Endometrial microvascular endothelial cells (primary cell): ENCODE results near the gene EXOC6B. TPM values are rescaled to one million over a fixed set of nuclear protein-coding genes. Genes with fewer than 3 reads are reported as not detected.

Experiments
- in situ Hi-C: cut with HindIII; loops from 2 replicates; pipeline ENCODE4 v1.10.0; 2017; ENCODE audit warnings: low sequenced_read_pairs, low pct_unique_long_range_greater_than_20kb; ENCODE audit errors: inconsistent ontology term
- total RNA-seq: library from RNA; depleted of rRNA; stranded (reverse); fragments of >200 nt; gene quantifications from one replicate; pipeline ENCODE4 v1.2.3, GENCODE V29; 2015; ENCODE audit errors: inconsistent ontology term

EXOC6B gene
- total RNA-seq, 1 donor from 2014 or later: 32.3 TPM

- in situ Hi-C loops: no loop called here
Measured at GRCh38 chr2:72800492-72800891, 25.3 kb downstream of the EXOC6B start.

DNA sequence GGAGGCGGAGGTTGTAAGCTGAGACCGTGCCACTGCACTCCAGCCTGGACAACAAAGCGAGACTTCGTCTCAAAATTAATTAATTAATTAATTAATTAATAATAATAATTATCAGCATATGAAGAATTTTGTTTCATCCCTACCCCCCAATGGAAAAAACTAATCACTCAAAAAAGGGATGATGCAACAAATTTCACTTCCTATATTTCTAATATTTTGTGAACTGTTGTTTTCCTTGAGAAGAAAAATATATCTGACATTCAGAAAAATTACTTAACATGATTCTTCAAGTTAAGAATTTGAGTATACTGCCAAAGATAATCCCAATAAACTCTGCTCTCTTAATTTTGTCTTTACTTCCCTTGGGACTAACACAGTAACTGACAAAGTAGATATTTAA lies 28.1 kb downstream of the EXOC6B start:
- in situ Hi-C loops: no loop called here

DNA sequence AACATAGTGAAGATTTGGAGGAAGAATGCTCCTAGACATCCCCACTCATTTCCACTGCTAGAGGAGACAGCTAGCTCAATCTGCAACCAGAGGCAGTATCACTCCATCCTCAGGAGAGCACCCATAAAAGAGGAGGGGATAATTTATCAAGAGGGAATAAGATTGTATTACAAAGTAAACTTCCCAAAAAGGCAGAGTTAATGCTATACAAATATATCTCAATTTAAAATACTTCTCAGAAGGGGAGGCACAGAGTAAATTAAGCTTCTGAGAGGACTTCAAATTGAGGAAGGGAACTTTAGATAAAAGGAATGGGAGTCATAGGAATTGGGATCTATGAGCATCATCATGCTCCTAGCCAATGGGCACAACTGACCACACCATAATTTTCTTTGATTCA lies 29.1 kb downstream of the EXOC6B start:
- in situ Hi-C loops: no loop called here

- in situ Hi-C loops: no loop called here
Measured at GRCh38 chr2:72794572-72794971, 31.3 kb downstream of the EXOC6B start.

DNA sequence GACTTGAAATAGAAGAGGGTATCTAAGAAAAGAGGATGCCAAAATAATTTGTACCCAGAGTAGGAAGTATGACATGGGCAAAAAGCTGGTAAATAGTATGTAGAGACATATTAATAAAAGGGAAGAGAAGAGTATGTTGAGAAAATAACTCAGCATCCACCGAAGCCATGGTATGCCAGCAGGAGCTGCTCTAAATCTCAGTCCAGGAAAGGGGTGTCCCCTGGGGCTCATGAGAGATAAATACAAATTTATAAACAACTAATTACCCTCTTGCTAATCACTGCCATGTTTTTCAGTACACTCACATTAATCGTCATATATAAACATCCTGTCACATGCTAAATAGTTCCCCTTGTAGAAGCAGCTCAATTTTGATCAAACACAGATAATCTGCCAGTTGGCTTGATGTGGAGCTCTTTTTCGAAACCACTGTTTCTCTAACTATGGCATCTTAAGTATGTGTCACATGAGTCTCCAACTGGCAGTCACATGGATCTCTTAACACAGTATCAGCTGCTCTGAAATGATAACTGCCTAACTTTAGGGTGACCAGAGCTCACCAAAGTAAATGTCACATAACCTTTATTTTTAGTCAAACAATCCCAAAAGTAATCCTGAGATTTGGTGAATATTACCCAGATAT lies 31.9 kb downstream of the EXOC6B start:
- in situ Hi-C loops: no loop called here

GRCh38 chr2:72789241-72789640 lies 36.6 kb downstream of the EXOC6B start:
- in situ Hi-C loops: no loop called here

- in situ Hi-C loops: no loop called here
Measured at GRCh38 chr2:72788756-72789155, 37.1 kb downstream of the EXOC6B start.

- in situ Hi-C loops: no loop called here
Measured at GRCh38 chr2:72785517-72785916, 40.3 kb downstream of the EXOC6B start.

GRCh38 chr2:72782520-72782919 lies 43.3 kb downstream of the EXOC6B start:
- in situ Hi-C loops: no loop called here

DNA sequence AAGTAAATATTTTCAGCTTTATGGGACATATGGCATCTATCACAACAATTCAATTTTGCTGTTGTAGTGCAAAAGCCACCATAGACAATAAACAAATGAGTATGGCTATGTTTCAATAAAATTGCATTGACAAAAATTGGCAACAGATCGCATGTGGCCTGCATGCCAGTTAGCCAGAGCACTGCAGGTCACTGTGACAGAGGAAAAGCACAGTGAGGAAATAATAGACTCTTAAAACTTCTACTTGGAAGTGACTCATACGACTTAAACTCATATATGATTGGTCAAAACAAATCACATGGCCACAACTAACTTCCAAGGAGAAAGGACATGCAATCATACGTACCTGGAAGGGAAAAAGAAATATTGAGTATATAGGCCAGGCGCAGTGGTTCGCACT lies 44.4 kb downstream of the EXOC6B start:
- in situ Hi-C loops: no loop called here

GRCh38 chr2:72780477-72780876 lies 45.4 kb downstream of the EXOC6B start:
- in situ Hi-C loops: no loop called here

DNA sequence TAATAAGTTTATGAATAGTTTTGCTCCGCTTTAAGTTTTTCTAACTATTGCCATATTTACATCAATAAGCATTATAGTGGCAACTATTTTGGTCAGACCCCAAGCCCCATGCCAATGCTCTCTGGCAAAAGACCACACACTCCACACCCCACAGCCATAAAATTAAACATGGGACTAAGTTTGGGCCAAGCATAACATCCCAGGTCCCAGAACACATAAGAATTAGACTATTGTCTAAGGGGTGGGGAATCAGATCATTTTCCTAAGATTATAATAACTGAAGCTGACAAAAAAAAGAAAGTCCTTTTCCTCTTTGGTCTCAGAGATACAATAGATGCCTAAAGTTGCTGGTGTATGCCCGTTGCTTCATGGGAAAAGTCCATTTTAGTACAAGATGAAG lies 46.3 kb downstream of the EXOC6B start:
- in situ Hi-C loops: no loop called here

- in situ Hi-C loops: no loop called here
Measured at GRCh38 chr2:72778410-72778809, 47.4 kb downstream of the EXOC6B start.

GRCh38 chr2:72770879-72771461 lies 54.9 kb downstream of the EXOC6B start:
- in situ Hi-C loops: no loop called here

GRCh38 chr2:72765997-72766609 lies 59.7 kb downstream of the EXOC6B start:
- in situ Hi-C loops: no loop called here

GRCh38 chr2:72762276-72762675 lies 63.6 kb downstream of the EXOC6B start:
- in situ Hi-C loops: no loop called here

GRCh38 chr2:72759755-72760154 lies 66.1 kb downstream of the EXOC6B start:
- in situ Hi-C loops: no loop called here

- in situ Hi-C loops: no loop called here
Measured at GRCh38 chr2:72757177-72757775, 68.6 kb downstream of the EXOC6B start.

DNA sequence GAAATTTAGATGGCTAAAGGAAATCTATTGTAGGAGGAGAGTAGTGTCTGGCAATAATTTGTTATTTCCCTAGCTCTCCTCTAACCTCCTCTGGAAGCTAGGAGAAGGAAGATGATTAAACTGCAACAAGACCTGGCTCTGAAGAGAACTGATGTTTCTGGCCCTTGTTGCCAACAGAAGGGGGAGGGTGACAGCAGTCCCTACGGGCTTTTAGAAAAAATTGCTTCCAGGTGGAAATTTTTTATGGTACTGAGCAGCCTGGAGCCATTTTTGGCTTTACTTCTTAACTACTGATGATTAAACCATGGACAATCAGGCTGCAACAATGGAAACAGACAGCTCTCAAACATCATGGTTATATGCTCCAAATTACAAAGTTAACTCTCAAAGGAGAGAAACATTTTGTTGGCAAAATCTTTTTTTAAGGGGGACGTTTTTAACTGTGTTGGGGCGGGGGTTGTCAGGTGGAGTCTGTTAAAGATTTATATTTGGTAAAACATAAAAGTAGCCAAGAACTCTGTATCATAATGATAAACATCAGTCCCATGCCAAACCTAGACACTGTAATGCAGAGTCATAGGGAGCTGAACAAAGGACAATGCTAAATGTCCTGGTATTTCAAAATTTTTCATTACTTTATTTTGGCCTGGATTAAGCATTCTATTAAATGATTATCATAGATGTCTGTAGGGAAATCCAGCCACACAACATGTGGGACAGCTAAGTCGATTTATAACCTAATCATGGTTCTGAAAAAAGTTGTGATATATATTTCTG lies 70.0 kb downstream of the EXOC6B start:
- in situ Hi-C loops: no loop called here
